NCI-H748 (cell line): ENCODE results near the gene SLC8A1.
"Not testable (repeated sequence)": the region's sequence is repeated elsewhere in the genome, so short reads cannot be mapped to it uniquely, and the experiment has no call there.

ENCODE experiments used
- DNase-seq: peaks from one replicate; lab custom pipeline; 2025; ENCODE audit not compliant: unreplicated experiment; lab: John Stamatoyannopoulos, UW

SLC8A1 gene

GRCh38 chr2:40090044-40090443, 361.8 kb downstream of the SLC8A1 start:
- no peak for DNase-seq

- DNase-seq, result no peak
Observed at GRCh38 chr2:40087927-40088326, 364.0 kb downstream of the SLC8A1 start.

- DNase-seq, result no peak
Observed at GRCh38 chr2:40087434-40087833, 364.5 kb downstream of the SLC8A1 start.

- DNase-seq, result no peak
Observed at GRCh38 chr2:40085786-40086185, 366.1 kb downstream of the SLC8A1 start.

GRCh38 chr2:40073336-40073735, 378.6 kb downstream of the SLC8A1 start:
- not testable (repeated sequence) for DNase-seq

- DNase-seq, result no peak
Observed at GRCh38 chr2:40072442-40073232, 379.3 kb downstream of the SLC8A1 start.

GRCh38 chr2:40062381-40062780, 389.5 kb downstream of the SLC8A1 start:
- peak; percentile 5 for DNase-seq

GRCh38 chr2:40049781-40050180, 402.1 kb downstream of the SLC8A1 start:
- peak; percentile 62 for DNase-seq

- no peak for DNase-seq
Observed at GRCh38 chr2:40048506-40048905, 403.4 kb downstream of the SLC8A1 start.

GRCh38 chr2:40047406-40047805, 404.5 kb downstream of the SLC8A1 start:
- DNase-seq, result no peak
